PC-3 (cell line): ENCODE data around the gene SLC4A2.

Source experiments
- CTCF ChIP-seq: fragments of 300-600 bp; sonication (generic); conservative IDR thresholded peaks from 2 replicates; pipeline ENCODE4 v1.5.1; 2017; ENCODE audit warnings: antibody characterized with exemption, low read depth, mild to moderate bottlenecking, low read length
- EZH2phosphoT487 ChIP-seq: fragments of 300-600 bp; sonication (generic); IDR thresholded peaks from 2 replicates; pipeline ENCODE4 v1.6.1; 2018; ENCODE audit warnings: mild to moderate bottlenecking, antibody characterized with exemption, low read length, borderline replicate concordance

DNA sequence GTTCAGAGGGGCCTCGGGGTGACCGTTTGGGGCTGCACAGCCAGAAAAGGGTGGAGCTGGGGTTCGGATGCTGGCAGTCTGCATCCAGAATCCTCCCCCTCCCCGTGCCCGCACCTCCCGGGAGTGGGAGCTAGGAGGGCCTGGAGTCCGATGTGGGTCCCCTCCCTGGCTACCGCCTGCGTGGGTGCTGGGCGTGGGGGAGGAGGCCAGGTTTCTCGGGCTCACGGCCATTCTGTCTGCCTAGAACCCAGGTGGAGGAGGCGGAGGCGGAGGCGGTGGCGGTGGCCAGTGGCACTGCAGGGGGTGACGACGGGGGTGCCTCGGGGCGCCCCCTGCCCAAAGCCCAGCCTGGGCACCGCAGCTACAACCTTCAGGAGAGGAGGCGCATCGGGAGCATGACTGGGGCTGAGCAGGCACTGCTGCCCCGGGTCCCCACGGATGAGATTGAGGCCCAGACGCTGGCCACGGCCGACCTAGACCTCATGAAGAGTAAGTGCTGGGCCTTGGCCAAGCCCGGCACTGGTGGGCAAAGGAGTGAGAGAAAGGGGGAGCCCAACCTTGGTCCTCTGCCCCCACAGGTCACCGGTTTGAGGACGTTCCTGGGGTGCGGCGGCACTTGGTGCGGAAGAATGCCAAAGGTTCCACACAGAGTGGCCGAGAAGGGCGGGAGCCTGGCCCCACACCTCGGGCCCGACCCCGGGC is 7.0 kb downstream of the SLC4A2 start:
- no peak for TF ChIP-seq CTCF
- no peak for TF ChIP-seq EZH2phosphoT487
